MG63 (cell line): ENCODE measurements around the gene CRYBB3. TPM values are rescaled to one million over a fixed set of nuclear protein-coding genes. Genes with fewer than 3 reads are reported as not detected.

ENCODE experiments used
- DNase-seq: peaks from one replicate; pipeline ENCODE4 v3.0.0-alpha.2; 2020
- H3K27me3 ChIP-seq: fragments of 250-450 bp; sonication (Bioruptor Pico); 2 replicates; pipeline ENCODE4 v1.5.1; 2020; ENCODE audit warnings: mild to moderate bottlenecking, moderate library complexity
- H3K36me3 ChIP-seq: fragments of 250-450 bp; sonication (Bioruptor Pico); 2 replicates; pipeline ENCODE4 v1.5.1; 2020; ENCODE audit warnings: mild to moderate bottlenecking, moderate library complexity
- H3K4me3 ChIP-seq: fragments of 250-450 bp; sonication (Bioruptor Pico); 2 replicates; pipeline ENCODE4 v1.5.1; 2020; ENCODE audit warnings: mild to moderate bottlenecking, moderate library complexity
- H3K9me3 ChIP-seq: fragments of 250-450 bp; sonication (Bioruptor Pico); 2 replicates; pipeline ENCODE4 v1.5.1; 2020; ENCODE audit warnings: mild to moderate bottlenecking, moderate library complexity
- total RNA-seq: library from RNA; depleted of rRNA; stranded (reverse); fragments of >200 nt; shearing (Covaris generic); gene quantifications from 2 replicates; pipeline ENCODE4 v1.2.3, GENCODE V29; 2014; ENCODE audit warnings: low replicate concordance; rRNA removed

CRYBB3 gene
- 5.1 TPM in 1 of 2 replicates, not detected in the other for total RNA-seq

- Histone ChIP-seq H3K9me3 (no peaks in the 10 kb centered on the region), H3K36me3 (no peaks in the 10 kb centered on the region; the same call in 1 of the 2 replicates), H3K27me3 (no peaks in the 10 kb centered on the region), H3K4me3 (no peak within 1 kb of the TSS)
- no peak for DNase-seq
Measured at GRCh38 chr22:25199731-25200520, at the start of gene CRYBB3. Gene CRYBB3 (plus strand): TSS chr22:25199858. CDS start chr22:25201397, 1,539 bp downstream.

GRCh38 chr22:25153961-25154666 is 45.5 kb upstream of the CRYBB3 start:
- H3K9me3 ChIP-seq, result no peaks in the 10 kb centered on the region
- H3K27me3 ChIP-seq, result no peaks in the 10 kb centered on the region
- DNase-seq, result peak; percentile 91
- H3K36me3 ChIP-seq, result no peaks in the 10 kb centered on the region
- no peak overlapping the region for H3K4me3 ChIP-seq

- no peaks in the 10 kb centered on the region for H3K27me3 ChIP-seq
- no peak for DNase-seq
- H3K9me3 ChIP-seq, result no peaks in the 10 kb centered on the region
- no peak overlapping the region for H3K4me3 ChIP-seq
- no peaks in the 10 kb centered on the region for H3K36me3 ChIP-seq
Measured at GRCh38 chr22:25154667-25154999, 45.0 kb upstream of the CRYBB3 start.

- Histone ChIP-seq H3K4me3 (no peak overlapping the region), H3K27me3 (no peaks in the 10 kb centered on the region), H3K36me3 (no peaks in the 10 kb centered on the region; the same call in 1 of the 2 replicates), H3K9me3 (no peaks in the 10 kb centered on the region)
- DNase-seq, result no peak
Measured at GRCh38 chr22:25156736-25157135, 42.9 kb upstream of the CRYBB3 start.

- no peaks in the 10 kb centered on the region for H3K27me3 ChIP-seq
- no peaks in the 10 kb centered on the region; the same call in 1 of the 2 replicates for H3K36me3 ChIP-seq
- H3K4me3 ChIP-seq, result no peak overlapping the region
- peak; percentile 49 for DNase-seq
- H3K9me3 ChIP-seq, result no peaks in the 10 kb centered on the region
Measured at GRCh38 chr22:25159028-25159427, 40.6 kb upstream of the CRYBB3 start.

- H3K9me3 ChIP-seq, result no peaks in the 10 kb centered on the region
- no peak overlapping the region for H3K4me3 ChIP-seq
- H3K36me3 ChIP-seq, result no peaks in the 10 kb centered on the region; the same call in 1 of the 2 replicates
- no peak for DNase-seq
- no peaks in the 10 kb centered on the region for H3K27me3 ChIP-seq
Measured at GRCh38 chr22:25160120-25160996, 39.3 kb upstream of the CRYBB3 start.

GRCh38 chr22:25161017-25161915 is 38.4 kb upstream of the CRYBB3 start:
- H3K9me3 ChIP-seq, result no peaks in the 10 kb centered on the region
- DNase-seq, result no peak
- H3K27me3 ChIP-seq, result no peaks in the 10 kb centered on the region
- no peak overlapping the region for H3K4me3 ChIP-seq
- H3K36me3 ChIP-seq, result no peaks in the 10 kb centered on the region; the same call in 1 of the 2 replicates

- Histone ChIP-seq H3K27me3 (no peaks in the 10 kb centered on the region), H3K9me3 (no peaks in the 10 kb centered on the region), H3K4me3 (no peak overlapping the region), H3K36me3 (no peaks in the 10 kb centered on the region; the same call in 1 of the 2 replicates)
- no peak for DNase-seq
Measured at GRCh38 chr22:25161916-25162530, 37.6 kb upstream of the CRYBB3 start.

GRCh38 chr22:25162561-25162960 is 37.1 kb upstream of the CRYBB3 start:
- DNase-seq, result no peak
- Histone ChIP-seq H3K36me3 (no peaks in the 10 kb centered on the region; the same call in 1 of the 2 replicates), H3K9me3 (no peaks in the 10 kb centered on the region), H3K27me3 (no peaks in the 10 kb centered on the region), H3K4me3 (no peak overlapping the region)

- no peaks in the 10 kb centered on the region for H3K27me3 ChIP-seq
- H3K9me3 ChIP-seq, result no peaks in the 10 kb centered on the region
- no peak overlapping the region for H3K4me3 ChIP-seq
- no peaks in the 10 kb centered on the region; the same call in 1 of the 2 replicates for H3K36me3 ChIP-seq
- no peak for DNase-seq
Measured at GRCh38 chr22:25165785-25166184, 33.9 kb upstream of the CRYBB3 start.

GRCh38 chr22:25166266-25167040 is 33.2 kb upstream of the CRYBB3 start:
- DNase-seq, result no peak
- Histone ChIP-seq H3K9me3 (no peaks in the 10 kb centered on the region), H3K36me3 (no peaks in the 10 kb centered on the region)

GRCh38 chr22:25167082-25167481 is 32.6 kb upstream of the CRYBB3 start:
- Histone ChIP-seq H3K9me3 (no peaks in the 10 kb centered on the region), H3K27me3 (no peaks in the 10 kb centered on the region), H3K36me3 (no peaks in the 10 kb centered on the region), H3K4me3 (no peak overlapping the region)
- no peak for DNase-seq

More at GRCh38 chr22:25166266-25167040, 33.2 kb upstream of the CRYBB3 start:
- Histone ChIP-seq H3K4me3 (no peak overlapping the region), H3K27me3 (no peaks in the 10 kb centered on the region)

GRCh38 chr22:25167834-25168601 is 31.6 kb upstream of the CRYBB3 start:
- H3K9me3 ChIP-seq, result no peaks in the 10 kb centered on the region
- DNase-seq, result no peak
- 0 out of 2 replicates have a peak, but pooled peaks cover 3% of the 10 kb centered on the region for H3K36me3 ChIP-seq
- H3K27me3 ChIP-seq, result no peaks in the 10 kb centered on the region
- no peak overlapping the region for H3K4me3 ChIP-seq
